NCI-H1048 (cell line): ENCODE results near the gene GNB1.

Experiments used
- DNase-seq: peaks from one replicate; lab custom pipeline; 2025; lab: John Stamatoyannopoulos, UW

GNB1 gene

DNA sequence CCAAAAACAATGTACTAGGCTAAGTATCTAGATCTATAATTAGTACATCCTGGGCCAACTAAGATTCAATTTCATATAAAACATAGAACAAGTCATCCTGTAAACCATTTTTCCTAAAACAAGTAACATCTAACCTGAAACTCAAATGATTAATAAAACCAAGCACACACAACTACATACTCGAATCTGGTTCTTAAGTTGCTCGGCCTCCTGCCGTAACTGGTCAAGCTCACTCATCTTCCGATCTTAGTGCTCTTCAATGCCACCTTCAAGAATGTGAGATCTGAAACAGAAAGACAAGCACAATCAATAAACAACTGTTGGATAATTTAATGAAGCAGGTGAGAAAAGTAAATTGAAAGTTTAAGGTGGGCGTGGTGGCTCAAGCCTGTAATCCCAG, 65.7 kb downstream of the GNB1 start:
- no peak for DNase-seq

DNA sequence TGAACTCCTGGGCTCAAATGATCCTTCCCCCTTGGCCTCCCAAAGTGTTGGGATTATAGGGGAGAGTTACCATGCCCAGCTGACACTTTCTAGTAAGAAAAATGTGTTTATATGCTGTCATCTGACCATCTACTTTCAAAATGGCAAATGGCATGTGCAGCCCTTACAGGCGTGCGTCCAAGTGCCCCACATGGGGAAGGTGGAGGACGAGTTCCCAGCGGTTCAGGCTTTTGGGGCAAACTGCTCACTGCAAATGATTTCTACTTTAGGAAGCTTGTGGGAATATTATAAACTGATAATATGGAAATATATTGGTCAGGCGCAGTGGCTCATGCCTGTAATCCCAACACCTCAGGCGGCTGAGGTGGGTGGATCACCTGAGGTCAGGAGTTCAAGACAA, 71.1 kb downstream of the GNB1 start:
- no peak for DNase-seq

DNA sequence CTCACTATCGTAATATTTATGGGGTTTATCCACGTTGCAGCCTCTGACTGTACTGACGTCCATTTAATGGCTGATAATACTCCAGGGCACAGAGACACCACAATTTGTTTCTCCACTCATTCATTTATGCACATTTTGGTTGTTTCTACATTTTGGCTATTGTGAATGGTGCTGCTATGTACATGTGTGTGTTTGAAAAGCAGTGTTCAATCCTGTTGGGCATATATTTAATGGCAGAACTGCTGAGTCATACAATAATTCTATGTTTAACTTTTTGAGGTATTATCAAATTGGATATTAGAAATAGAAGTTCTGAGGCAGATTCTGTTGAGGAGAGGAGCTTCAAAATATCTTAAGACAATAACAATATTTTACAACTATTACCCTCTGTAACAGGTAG, 73.7 kb downstream of the GNB1 start:
- DNase-seq = no peak

DNA sequence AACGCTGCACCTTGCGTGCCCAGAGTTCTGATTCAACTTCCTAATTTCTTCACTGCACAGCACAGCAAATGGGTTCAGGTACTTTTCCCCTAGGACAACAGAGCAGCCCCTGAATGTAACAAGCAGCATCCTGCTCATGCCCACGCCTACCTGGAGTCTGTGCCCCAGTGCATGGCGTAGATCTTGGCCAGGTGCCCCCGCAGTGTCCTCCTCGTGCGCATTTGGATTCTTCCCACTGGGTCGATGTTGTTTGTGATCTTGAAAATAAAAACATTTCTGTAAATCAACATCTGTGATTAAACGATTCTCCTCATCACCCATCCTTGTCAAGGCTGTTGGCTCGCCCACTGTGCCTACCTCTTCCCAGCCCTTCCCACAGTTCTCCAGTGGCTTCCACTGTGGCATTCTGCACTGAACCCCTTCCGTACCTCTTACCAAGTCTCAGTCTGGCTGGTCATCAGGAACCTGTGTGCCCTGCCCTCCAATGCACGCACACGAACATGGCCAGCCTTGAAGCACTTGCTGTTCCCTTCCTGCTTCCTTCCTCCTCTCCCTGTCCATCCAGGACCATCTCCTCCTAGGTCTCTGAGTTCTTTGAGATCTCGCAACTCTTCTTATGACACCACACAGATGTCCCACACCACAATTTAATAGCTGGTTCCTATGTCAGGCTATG, 75.1 kb downstream of the GNB1 start:
- DNase-seq = no peak

DNA sequence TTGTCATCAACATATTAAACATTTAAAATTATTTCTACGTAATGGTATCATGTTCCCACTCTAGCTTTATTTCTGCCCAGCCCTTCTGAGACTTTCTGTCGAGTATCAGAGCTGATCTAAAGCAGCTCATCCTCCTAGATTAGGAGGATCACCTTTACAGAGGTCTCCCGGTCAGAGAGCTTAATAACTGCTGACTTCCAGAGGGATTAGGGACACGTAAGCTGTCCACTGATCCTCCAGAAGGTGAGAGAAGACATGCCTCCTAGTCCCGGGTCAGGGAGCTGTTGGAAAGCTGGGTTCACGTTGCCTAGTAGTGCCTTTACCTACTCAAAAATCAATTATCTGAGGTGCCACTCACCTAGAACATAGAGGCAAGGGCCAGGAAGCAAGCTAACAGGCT, 81.4 kb downstream of the GNB1 start:
- no peak for DNase-seq

DNA sequence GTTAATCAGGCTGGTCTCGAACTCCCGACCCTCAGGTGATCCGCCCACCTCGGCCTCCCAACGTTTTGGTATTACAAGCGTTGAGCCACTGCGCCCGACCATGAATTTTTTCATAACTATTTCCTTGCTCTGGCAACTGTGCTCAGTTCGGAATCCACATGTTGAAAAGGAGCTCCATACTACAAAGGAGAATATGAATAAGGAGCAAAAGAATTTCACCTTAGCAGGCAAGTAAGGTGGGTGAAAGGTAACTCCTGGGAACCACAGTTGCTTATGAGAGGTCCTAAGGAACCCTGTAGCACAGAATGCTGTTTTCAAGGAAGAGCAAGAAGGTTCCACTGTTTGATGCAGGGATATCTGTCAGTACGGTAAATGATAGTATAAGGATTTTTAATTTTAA, 82.7 kb downstream of the GNB1 start:
- DNase-seq = no peak

DNA sequence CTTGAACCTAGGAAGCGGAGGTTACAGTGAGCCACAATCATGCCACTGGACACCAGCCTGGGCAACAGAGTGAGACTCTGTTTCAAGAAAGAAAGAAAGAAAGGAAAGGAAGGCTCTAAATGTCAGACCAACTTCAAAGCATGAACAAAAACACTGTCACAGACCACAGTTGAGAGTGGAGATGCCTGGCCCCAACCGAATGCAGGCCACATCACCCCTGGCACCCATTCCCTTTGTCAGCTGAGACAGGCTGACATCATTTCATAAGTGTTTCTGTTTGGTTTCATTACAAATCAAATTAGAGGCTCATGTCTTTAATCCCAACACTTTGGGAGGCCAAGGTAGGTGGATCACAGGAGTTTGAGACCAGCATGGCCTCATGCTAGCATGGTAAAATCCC, 84.0 kb downstream of the GNB1 start:
- DNase-seq = no peak

DNA sequence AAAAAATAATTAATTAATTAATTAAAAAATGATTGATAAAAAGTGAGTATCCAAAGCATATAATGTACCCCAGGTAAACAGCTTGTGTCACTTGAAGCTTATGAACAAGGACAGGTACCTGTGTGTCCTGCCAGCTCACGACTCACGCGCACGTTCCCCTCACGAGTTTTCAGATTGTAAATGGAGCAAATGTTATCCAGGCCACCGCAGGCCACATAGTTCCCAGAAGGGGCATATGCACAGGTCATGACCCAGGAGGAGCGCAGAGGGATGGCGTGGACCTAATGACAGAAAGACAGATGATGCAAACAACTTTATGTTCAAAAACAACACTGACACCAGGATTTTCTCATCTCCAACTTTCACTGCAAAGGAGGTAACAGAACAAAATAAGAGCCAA, 86.6 kb downstream of the GNB1 start:
- DNase-seq = no peak

DNA sequence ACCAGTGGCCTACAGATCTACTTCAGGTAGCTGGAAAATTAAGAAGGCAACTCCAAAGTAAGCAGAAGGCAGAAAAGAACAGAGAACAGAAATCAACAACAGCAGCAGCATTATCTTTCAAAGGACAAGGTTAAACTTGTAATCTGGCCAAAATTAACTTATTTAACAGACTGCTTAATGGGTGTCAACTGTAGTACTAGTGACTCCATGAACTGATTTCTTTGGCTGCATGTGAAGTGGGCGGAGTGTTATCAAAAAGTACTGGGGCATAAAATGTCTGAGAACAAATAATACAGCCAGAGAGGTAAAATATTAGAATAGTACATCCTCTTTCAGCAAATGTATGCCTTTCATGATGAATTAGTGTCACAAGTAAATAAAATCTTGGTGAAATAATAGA, 88.0 kb downstream of the GNB1 start:
- DNase-seq = no peak

DNA sequence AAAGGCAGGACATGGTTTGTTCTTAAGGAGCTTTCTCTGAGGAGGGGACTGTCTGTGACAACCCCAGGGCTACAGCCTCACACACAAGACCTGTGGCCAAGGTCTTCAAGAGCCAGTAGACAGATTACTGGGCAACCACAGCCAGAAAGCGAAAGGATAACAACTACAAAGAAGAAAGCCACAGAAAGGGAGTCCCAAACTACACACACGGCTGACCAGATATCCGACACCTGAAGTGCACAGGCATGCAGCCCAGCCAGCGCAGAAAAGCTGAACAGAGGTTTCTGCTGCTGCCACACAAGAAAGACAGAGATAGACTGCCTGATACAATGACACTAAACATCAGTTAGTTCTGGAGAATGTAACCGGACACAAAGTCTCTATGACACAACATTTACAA, 91.2 kb downstream of the GNB1 start:
- no peak for DNase-seq

DNA sequence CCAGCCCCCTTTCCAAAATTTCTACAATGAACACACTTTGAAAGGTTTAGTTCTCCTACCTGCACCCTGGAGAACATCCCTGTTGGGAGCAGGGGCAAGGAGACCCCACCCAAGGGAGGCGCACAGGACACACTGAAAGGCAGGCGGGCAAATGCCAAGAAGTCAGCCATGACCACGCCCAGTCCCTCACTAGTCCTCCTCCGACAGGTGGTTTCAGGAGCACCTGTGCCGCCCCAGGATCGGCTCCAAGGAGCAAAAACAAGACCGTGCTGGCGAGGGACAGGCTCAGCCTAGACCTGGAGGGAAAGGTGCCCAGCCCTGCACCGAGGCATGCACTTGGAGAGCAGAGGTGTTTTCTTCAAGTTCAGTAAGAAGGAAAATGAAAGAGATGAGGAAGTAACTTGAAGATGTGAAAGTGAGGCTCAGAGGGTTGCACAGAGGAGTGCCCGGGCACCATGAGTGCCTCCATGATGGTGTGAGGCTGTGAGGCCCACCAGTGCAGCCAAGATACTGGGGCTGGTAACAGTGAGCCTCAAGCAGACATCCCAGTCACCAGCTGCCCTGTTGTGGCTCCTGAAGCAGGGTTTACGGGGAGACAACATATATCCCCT, 93.1 kb downstream of the GNB1 start:
- DNase-seq = no peak

DNA sequence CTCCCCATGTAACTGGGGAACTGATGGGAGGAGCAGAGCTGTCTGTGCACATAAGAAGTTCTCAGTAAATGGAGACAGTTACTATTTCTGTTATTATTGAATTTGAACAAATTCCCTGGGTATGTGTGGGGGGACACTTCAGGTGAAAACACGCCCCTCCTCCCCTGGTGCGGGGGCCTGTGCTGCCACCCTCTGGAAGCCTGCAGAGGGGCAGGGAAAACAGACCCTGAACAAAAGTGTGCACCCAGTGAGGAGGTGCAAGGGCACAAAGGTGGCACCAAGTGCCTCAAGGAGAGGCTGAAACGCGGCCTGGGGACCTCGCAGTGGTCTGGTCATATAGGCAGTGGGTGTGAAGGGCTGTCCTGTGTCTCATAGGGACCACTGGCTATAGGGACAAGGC, 94.4 kb downstream of the GNB1 start:
- no peak for DNase-seq

DNA sequence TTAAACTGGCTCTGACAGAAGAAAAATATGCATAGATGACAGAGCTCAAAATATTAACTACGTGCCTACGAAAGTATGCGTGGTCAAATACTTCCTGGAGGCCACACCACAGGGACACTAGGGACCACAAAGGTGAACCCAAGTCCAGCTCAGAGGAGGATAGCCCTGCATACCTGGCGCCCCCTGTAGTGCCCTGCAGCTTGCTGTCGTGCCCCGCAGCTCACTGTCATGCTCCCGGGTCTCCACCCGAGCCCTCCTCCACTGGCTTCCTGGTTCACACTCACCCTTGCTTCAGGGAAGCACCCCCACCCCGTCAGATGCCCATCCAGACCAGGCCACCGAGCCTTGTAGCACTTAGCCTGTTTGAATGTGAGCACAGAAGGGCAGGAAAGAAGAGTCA, 95.9 kb downstream of the GNB1 start:
- no peak for DNase-seq

DNA sequence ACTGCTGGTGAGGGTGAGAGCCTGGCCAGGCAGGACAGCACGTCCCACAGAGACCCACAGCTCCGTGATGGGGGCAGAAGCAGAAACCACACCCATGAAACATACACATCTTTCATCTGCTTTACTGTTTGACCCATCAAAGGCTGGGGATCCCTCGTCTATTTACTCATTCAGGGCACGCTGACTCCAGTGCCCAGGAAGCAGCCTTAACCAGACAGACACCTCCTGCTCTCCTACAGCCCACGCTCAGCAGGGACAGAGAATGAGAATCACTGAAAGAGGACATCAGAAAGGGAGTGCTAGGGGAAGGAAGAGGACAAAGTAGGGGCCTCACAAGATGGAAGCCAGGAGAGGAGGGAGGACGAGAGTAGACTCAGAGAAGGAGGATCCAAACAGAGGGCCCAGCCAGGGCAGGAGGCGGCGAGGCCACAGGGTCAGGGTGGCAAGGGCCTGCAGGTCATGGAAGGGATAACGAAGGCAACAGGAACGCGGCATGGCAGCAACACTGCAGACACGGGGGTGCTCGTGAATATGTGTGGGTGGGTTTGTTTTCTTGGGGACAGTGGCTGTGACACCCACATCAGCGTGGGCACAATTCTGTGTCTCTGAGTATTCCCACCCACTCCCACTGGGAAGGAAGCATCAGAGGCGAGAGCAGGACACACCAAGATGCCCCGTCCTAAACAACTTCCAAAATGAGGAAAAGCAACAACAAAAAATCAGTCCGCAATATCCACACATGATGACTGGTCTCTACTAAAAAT, 97.2 kb downstream of the GNB1 start:
- DNase-seq = no peak

DNA sequence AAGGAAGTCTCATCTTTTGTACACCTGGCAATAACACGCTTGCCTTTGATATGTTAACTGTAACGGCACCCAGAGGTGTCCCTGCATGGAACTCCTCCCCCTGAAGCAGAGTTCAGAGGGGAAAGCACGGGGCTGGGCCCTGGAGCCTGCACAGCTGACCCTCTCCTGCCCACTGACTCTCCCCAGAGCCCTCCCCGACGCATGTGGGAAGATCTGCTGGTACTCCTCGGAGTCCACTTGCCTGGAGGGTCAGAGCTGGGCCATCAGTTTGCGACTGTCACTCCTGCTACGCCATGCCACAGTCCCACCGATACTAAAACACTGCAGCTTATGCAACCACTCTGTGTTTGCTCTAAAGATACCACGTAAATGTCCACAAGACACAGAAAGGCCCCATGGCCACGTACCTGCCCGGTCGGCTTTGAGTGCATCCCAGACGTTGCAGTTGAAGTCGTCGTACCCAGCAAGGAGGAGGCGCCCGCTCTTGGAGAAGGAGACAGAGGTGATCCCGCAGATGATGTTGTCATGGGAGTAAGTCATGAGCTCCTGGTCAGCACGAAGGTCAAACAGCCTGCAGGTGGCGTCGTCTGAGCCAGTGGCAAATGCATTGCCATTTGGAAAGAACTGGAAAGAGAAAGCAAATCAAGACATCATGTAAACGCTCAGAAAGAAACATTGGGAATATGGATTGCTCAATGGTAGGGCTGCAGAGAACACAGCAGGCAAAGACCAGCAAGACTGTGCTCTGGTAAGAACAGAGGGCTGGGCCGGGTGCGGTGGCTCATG, 102.0 kb downstream of the GNB1 start:
- DNase-seq = no peak

DNA sequence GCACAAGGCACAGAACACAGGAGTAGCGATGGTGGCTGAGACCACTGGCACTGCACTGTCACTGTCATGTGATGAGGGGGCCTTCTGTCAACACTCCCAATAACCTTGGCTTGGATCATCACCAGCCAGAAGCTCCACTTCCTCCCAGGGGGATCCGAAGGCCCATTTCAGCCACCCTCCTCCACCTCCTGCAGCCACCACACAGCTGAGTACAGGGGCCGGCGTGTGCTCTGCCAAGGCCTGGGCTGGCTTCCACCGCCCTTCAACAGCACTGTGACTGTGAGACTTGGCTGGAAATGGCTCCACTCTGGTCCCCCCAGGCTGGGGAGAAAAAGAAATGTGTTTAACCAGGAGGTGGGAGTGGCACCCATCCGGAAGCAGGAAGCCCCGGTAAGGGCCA, 102.8 kb downstream of the GNB1 start:
- DNase-seq = no peak

DNA sequence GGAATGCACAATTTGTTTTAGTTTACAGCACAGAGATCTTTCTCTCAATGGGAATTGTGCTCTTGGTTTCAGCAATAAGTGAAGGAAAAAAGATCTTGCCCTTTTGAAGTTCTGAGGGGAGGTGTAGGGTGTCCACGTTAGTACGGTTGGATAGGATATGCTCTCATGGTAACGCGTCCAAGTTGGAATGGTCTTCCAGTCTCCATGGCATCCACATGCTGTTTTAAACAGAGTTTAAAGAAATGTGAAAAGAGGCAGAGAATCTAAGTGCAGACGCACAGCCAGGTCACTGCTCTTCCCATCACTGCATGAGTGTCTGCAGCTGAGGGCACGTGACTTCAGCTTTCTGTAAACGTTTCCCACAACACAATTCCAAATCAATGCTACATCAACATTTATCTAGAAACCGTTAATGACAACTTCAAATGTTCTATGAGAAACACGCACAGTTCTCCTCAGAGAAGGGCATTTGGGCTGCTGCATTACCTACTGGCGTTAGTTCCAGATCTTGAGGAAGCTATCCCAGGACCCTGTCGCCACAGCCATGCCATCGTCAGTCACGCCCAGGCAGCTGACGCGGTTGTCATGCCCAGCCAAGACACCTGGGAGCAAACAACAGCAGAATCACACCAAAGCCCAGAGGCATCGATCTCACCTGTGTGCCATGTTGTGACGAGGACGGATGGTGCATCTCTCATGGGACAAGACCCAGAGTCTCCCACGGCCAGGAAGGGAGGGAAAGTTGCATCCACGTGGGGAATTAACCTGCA, 103.9 kb downstream of the GNB1 start:
- DNase-seq = no peak

DNA sequence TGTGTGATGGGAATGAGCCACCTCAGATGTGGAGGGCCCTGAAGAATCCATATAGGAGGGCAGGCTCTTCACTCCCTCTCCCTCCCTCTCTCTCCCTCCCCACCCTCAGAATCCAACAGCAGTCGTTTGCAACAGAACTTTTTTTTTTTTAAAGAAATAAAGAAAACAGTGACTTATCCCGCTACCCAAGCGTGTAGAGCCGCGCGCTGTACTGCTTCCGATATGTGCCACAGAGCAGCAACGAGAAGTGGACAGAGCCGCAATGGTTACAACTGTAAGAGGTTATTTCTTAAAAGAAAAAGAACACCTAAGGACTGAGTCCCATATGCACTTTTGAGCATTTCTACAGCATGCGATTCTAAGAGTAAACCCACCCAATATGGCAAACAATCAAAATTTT, 105.2 kb downstream of the GNB1 start:
- DNase-seq = no peak

DNA sequence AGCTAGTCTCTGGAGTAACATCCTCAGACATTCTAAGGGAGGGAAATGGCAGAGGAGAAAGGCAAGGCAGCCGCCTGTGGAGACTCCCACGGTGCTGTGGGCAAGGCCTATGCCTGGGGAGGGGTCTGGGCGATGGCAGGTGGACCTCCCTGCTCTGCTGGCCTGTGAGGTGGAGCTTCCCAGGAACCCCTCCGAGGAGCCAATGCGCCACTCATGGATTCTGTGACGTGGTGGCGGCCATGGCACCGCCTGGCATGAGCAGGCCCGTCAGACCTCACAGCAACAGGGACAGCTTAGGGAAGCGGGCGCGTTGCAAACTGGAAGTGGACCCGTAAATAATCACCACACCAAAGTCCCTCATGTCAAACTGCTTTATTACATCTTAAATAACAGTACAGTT, 106.0 kb downstream of the GNB1 start:
- DNase-seq = no peak

DNA sequence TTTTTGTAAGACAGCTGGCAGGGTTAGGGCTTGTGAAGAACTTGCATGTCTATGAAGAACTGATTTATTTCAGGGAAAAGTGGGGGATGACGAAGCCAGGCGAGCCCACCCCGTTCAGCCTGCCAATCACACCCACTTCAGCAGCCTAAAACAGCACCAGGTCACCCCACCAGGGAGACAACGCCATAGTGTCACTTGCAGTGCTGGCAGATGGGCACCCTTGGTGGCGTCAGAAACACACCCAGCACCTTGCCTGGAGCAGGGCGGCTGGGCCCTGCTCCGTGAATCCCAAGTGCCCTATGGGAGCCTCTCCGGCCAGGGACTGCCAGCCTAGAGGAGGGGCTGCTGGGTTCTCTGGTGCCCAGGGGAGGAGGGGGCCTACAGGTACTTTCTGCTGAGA, 107.6 kb downstream of the GNB1 start:
- no peak for DNase-seq

DNA sequence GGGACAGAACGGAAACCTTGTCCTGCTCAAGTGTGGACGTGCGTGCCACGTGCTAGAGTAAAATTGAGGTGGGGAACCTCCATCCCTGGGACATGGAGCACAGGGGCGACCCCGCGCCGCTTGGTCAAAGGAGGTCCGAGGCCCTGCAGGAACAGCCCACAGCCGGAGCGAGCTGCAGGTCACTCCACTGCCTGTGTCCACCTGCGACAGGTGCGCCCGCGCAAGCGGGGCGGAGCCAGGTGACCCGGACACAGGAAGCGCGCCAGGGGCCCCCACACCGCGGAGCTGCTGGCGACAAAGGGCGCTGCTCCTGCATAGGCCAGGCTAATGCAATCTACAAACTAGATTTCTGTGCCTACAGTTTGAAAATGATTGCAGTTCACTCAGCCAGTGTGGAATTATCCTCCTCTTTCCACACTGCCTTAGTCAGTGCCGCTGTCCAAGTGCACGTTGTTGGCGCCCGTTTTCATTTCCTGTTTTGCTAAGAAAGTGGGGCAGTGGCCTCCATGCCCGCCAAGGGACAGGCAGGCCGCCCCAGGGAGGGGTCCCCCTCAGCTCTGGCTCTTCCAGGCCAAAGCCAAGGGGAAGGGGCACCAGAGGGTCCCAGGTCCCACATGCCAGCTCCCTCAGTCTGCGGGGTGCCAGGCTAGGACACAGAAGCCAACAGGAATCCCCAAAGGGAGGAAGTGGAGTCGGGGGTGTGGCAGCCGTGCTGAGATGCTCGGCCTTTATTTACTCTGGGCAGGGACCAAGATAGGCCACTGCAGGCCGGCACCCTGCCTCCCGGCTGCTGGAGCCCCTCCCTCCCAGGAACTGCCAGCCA, 108.3 kb downstream of the GNB1 start:
- DNase-seq = no peak
